Measurements from ENCODE around the gene GALT. TPM values are rescaled to one million over a fixed set of nuclear protein-coding genes. Genes with fewer than 3 reads are reported as not detected.

GALT gene
- total RNA-seq, 8 experiments from 2014 or later: 25.4 to 59.7 (median 34.1) TPM

DNA sequence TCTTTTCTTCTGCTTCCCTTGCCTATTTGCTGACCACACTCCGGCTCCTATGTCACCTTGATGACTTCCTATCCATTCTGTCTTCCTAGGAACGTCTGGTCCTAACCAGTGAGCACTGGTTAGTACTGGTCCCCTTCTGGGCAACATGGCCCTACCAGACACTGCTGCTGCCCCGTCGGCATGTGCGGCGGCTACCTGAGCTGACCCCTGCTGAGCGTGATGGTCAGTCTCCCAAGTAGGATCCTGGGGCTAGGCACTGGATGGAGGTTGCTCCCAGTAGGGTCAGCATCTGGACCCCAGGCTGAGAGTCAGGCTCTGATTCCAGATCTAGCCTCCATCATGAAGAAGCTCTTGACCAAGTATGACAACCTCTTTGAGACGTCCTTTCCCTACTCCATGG is 2.2 kb downstream of the GALT start:
- in situ Hi-C loops (cut with MboI; ENCODE audit: low pct_unique_long_range_greater_than_20kb in 2 of 9, low sequenced_read_pairs in 9 of 9, unreplicated experiment in 9 of 9): no loop called here
- Histone ChIP-seq H3K4me3 (no peak overlapping the region), H3K27ac (no peak overlapping the region), H3K4me1 (replicated peaks in 1 of 2) (peaks cover 38 to 43% of the 10 kb centered on the region in 2 donors)
- no peak for ATAC-seq (replicated peaks in 6 of 8)
- WGBS, 10 experiments: 83 to 100% (median 92%) methylated on average over 1 to 5 of the region's 8 CpGs; no CpG with 5 or more reads in 5 of the 10 experiments

DNA sequence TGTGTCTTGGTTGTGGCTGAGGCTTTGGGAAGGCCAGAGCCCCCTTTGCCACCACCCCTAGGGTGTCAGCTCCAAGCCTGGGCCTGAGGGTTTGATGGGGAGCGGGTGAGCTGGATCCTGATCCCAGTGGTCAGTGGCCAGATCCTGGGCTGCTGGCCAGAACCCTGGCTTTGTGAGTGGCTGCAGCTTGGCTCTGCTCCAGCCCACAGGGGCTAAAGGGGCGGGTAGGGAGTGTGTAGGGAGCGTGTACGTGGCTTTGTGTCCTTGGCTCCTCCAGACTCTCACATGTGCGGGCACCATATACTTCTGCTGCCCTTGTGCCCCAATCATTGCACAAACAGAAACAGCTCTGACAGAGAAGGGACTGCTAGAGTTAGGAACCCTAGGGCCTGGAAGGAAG is 4.3 kb downstream of the GALT start:
- in situ Hi-C loops (cut with MboI; ENCODE audit: low pct_unique_long_range_greater_than_20kb in 2 of 9, low sequenced_read_pairs in 9 of 9, unreplicated experiment in 9 of 9): no loop called here
- H3K4me3 ChIP-seq: no peak overlapping the region
- WGBS, 10 experiments: 60 to 100% (median 73%) methylated on average over 1 to 3 of the region's 5 CpGs; no CpG with 5 or more reads in 4 of the 10 experiments
- ATAC-seq (replicated peaks in 6 of 8): no peak
- H3K27ac ChIP-seq: no peak overlapping the region
- peaks cover 43 to 55% of the 10 kb centered on the region in 2 donors for H3K4me1 ChIP-seq (replicated peaks in 1 of 2)

DNA sequence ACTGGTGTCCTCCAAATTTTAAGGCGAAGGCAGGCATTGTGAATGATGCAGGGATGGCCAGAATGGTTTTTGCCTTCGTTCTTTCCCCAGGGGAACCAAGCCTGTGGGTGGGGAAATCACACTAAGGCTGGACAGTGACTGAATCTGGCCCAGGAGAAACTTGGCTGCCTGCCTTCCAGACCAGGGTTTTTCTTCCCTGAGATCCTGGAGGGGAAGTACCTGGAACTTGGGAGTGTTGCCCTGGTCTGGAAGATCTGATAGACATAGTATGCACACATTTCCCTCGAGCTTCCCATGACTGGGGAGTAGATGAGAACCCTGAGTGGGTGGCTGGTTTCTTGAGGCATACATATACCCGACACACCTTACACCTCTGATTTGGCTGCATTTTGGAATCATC is 4.8 kb downstream of the GALT start:
- ATAC-seq (replicated peaks in 6 of 8): no peak
- in situ Hi-C loops (cut with MboI; ENCODE audit: low pct_unique_long_range_greater_than_20kb in 2 of 9, low sequenced_read_pairs in 9 of 9, unreplicated experiment in 9 of 9): no loop called here
- Histone ChIP-seq H3K4me1 (replicated peaks in 1 of 2) (peaks cover 38 to 51% of the 10 kb centered on the region in 2 donors), H3K4me3 (peak overlapping the region in 2 of 5 donors; percentile 23 to 30), H3K27ac (peak overlapping the region in 1 of 2 donors; percentile 69)
- WGBS, 10 experiments: 0 to 67% (median 33%) methylated on average over 1 to 4 of the region's 4 CpGs; no CpG with 5 or more reads in 3 of the 10 experiments

DNA sequence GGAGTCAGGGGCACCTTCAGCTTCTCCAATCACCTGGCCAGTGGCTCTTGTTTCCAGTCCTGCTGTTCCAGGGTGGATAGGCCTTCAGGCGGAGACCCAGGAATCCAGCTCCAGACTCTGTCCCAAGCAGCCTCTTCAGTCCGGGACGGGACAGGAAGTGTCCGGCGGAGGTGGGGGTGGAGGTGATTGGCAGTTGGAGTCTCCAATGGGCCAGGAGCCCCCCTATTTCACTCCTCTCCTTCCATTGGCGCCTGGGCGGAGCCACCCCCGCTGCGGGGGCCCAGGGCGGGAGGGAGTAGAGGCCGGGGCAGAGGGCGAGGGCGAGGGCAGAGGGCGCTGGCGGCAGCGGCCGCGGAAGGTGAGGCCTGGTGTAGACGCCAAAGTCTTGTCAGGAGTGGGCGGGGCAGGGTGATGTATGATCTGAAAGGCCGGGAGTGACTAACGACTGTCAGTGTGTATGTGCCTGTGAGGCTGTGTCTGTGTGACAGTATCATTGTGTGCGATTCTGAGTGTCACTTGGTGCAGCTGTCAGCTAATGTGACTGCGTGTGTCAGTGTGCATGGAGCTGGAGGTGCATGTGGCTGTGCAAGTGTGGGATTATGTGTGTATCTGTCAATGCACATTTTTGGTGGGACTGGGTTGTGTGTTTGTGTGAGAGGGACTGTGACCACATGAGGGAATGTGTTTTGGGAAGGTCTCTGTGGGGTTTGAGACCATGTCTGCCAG is 5.6 kb downstream of the GALT start, which contains the start of gene IL11RA:
Gene IL11RA (plus strand): TSS at position 310 of the 726 bp plus-strand sequence. CDS start 3,033 bp downstream, outside the sequence.
- in situ Hi-C loops (cut with MboI; ENCODE audit: low pct_unique_long_range_greater_than_20kb in 2 of 9, low sequenced_read_pairs in 9 of 9, unreplicated experiment in 9 of 9): no loop called here
- WGBS, 10 experiments: 0 to 3% (median 0%) methylated on average over 1 to 6 of the region's 24 CpGs; no CpG with 5 or more reads in 5 of the 10 experiments
- peak within 1 kb of the TSS in 4 of 5 donors; percentile 7 to 30 (median 24) for H3K4me3 ChIP-seq
- H3K27ac ChIP-seq: peak within 1 kb of the TSS; percentile 43 to 69
- peaks cover 38 to 51% of the 10 kb centered on the region in 2 donors for H3K4me1 ChIP-seq (replicated peaks in 1 of 2)
- peak; percentile 70 to 91 (median 82) for ATAC-seq (replicated peaks in 6 of 8)

DNA sequence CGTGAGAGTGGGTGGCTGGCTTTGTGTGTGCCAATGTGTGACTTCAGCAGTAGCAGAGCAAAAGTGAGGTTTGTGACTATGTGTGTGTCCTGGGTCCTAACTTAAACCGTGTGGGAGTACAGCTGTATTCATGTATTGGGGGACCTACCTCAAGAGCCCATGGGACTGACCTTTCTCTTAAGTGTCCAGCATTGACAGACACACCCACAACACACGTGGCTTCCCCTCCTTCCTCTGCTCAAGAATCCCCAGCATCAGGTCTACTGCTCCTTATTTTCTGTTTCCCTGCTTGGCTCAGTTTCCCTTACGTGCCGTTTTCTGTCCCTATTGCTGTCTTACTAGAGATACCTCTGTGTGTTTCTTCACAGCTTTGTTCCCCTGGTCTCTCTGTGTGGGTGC is 6.1 kb downstream of the GALT start:
- Histone ChIP-seq H3K27ac (peak overlapping the region; percentile 43 to 56), H3K4me3 (peak overlapping the region in 2 of 5 donors; percentile 23 to 25), H3K4me1 (replicated peaks in 1 of 2) (peaks cover 41 to 49% of the 10 kb centered on the region in 2 donors)
- 0 to 86% (median 28%) methylated on average over 1 to 4 of the region's 5 CpGs; no CpG with 5 or more reads in 2 of the 10 experiments for WGBS, 10 experiments
- peak in 6 of 8 experiments; percentile 1 to 21 (median 6) for ATAC-seq (replicated peaks in 6 of 8)
- in situ Hi-C loops (cut with MboI; ENCODE audit: low pct_unique_long_range_greater_than_20kb in 2 of 9, low sequenced_read_pairs in 9 of 9, unreplicated experiment in 9 of 9): no loop called here

DNA sequence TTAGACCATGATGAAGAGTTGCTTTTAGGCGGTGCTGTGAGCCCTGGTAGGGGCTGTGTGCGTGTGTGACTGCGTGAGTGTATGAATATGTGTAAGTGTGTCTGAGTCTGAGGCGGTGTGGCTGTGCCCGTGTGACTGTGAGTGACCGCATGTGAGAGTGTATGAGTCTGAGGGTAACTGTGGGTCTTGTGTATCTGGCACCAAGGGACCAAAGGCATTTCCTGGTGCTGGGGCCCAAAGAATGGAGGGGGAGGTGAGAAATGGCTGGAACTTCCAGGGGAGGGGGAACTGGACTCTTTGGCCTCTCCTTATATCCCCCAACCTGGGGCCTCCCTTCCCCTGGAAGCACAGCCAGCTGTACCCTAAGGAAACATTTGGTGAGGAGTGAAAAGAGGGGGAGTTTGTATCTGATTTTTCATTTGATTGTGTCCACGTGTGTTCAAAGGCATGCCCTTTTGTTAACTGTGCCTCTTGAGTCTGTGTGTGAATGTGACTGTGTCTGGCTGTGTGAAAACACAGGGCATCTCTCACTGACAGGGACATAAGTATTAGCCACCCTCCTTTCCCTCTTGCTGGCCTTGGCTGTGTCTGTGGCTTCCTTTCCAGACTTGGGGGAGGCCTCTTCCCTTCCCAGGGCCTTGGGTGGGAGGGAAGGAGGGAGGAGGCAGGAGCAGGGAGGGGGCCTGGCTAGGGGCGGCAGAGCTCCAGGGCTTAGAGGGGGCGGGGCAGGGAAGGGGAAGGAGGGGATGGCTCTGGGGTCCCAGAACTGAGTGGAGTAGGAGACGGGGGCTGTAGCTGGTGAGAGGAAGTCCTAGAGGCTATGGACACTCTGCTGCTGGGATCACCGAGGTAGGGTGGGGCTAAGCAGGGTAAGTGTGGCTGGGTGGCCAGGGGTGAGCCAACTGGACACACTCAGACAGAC is 6.9 kb downstream of the GALT start:
- peak; percentile 3 to 21 (median 18) for ATAC-seq (replicated peaks in 6 of 8)
- H3K27ac ChIP-seq: peak overlapping the region; percentile 43 to 56
- H3K4me1 ChIP-seq (replicated peaks in 1 of 2): peaks cover 38 to 41% of the 10 kb centered on the region in 2 donors
- in situ Hi-C loops (cut with MboI; ENCODE audit: low pct_unique_long_range_greater_than_20kb in 2 of 9, low sequenced_read_pairs in 9 of 9, unreplicated experiment in 9 of 9): no loop called here
- 12 to 60% (median 17%) methylated on average over 1 to 3 of the region's 11 CpGs; no CpG with 5 or more reads in 7 of the 10 experiments for WGBS, 10 experiments
- H3K4me3 ChIP-seq: no peak overlapping the region

DNA sequence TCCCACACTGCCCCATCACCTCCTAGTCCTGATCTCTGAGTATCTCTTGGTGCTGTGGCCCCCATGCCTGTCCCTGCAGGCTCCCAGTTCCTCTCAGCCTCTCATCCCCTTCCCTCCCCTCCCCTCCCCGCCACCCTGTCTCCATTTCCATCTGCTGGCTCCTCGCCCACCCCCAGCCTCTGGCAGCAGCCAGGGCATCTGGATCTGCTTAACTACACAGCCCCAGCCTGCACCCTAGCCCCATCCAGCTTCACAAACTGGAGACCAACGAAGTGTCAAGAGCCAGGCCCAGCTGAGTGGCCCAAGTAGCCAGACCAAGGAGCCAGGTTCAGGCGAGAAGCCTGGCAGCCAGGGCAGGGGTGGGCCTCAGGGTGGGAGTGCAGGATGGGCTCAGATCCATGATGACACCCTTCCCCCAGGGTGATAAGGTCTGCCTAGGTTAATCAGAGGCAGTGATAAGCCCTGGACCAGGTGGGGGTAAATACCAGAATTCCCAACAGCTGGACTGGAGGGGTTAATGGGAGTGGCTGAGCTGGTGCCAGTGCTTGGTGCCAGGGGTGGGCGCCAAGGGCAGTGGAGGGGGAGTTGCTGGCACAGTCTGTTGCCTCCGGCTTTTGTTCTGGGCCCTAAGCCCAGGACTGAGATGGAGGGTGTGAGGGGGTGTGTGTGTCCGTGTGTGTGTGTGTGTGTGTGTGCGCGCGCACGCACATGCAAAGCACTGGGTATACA is 8.0 kb downstream of the GALT start:
- Histone ChIP-seq H3K27ac (peak overlapping the region in 1 of 2 donors; percentile 56), H3K4me1 (replicated peaks in 1 of 2) (peaks cover 38 to 40% of the 10 kb centered on the region in 2 donors), H3K4me3 (no peak overlapping the region)
- in situ Hi-C loops (cut with MboI; ENCODE audit: low pct_unique_long_range_greater_than_20kb in 2 of 9, low sequenced_read_pairs in 9 of 9, unreplicated experiment in 9 of 9): no loop called here
- WGBS, 10 experiments: 100% methylated on average over 1 of the region's 11 CpGs; no CpG with 5 or more reads in 9 of the 10 experiments
- ATAC-seq (replicated peaks in 6 of 8): peak in 3 of 8 experiments; percentile 4 to 29 (median 5)

DNA sequence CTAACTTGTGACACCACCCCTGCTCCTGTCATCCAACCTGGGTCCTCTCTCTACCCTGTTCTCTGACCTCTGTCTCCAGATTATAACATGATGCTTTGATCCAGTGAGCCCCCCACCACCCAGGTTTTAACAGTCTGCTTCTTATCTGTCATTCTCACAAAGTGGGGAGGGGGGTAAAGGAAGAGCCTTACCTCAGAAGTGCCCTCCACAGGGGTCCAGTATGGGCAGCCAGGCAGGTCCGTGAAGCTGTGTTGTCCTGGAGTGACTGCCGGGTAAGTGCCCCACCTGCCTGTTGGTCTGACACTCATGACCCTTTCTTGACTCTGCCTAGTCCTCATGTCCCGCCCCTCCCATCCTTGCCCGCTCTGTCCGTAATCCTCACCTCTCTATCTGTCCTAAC is 8.9 kb downstream of the GALT start:
- H3K4me1 ChIP-seq (replicated peaks in 1 of 2): peaks cover 38 to 40% of the 10 kb centered on the region in 2 donors
- H3K27ac ChIP-seq: no peak overlapping the region
- H3K4me3 ChIP-seq: no peak overlapping the region
- no peak for ATAC-seq (replicated peaks in 6 of 8)
- WGBS, 10 experiments: 60 to 100% (median 90%) methylated on average over 1 to 3 of the region's 5 CpGs; no CpG with 5 or more reads in 5 of the 10 experiments
- in situ Hi-C loops (cut with MboI; ENCODE audit: low pct_unique_long_range_greater_than_20kb in 2 of 9, low sequenced_read_pairs in 9 of 9, unreplicated experiment in 9 of 9): no loop called here

DNA sequence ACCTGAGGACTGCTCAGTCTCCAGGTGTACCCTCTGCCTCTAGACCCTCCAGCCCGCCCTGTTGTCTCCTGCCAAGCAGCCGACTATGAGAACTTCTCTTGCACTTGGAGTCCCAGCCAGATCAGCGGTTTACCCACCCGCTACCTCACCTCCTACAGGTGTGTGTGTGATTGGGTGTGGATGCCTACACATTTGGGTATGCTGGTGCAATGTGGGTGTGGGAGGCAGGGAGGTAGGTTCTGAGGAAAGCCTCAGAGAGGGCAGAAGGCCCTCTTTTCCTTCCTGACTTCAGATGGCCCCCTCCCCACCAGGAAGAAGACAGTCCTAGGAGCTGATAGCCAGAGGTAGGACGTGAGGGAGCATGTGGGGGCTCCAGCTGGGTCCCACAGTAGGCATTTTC is 10.5 kb downstream of the GALT start:
- WGBS, 10 experiments: 60 to 100% (median 90%) methylated on average over 1 to 2 of the region's 5 CpGs; no CpG with 5 or more reads in 7 of the 10 experiments
- H3K27ac ChIP-seq: no peak overlapping the region
- no peak overlapping the region for H3K4me3 ChIP-seq
- ATAC-seq (replicated peaks in 6 of 8): no peak
- in situ Hi-C loops (cut with MboI; ENCODE audit: low pct_unique_long_range_greater_than_20kb in 2 of 9, low sequenced_read_pairs in 9 of 9, unreplicated experiment in 9 of 9): no loop called here
- H3K4me1 ChIP-seq (replicated peaks in 1 of 2): peaks cover 27 to 29% of the 10 kb centered on the region in 2 donors

DNA sequence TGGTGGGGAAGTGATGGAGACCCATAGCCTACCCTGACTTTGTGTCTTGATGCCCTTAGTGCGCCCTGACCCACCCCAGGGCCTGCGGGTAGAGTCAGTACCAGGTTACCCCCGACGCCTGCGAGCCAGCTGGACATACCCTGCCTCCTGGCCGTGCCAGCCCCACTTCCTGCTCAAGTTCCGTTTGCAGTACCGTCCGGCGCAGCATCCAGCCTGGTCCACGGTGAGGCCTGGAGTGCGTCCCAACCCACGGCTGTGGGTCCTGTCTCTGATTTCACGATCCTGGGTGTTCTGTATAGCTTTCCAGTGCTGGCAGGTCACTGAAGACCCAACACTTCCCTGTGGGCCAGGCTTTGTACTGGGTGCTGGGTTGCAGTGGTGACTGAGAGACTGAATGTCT is 12.0 kb downstream of the GALT start:
- in situ Hi-C loops (cut with MboI; ENCODE audit: low pct_unique_long_range_greater_than_20kb in 2 of 9, low sequenced_read_pairs in 9 of 9, unreplicated experiment in 9 of 9): no loop called here
- WGBS, 10 experiments: 80 to 100% (median 85%) methylated on average over 1 to 6 of the region's 14 CpGs; no CpG with 5 or more reads in 4 of the 10 experiments
- no peak overlapping the region for H3K27ac ChIP-seq
- ATAC-seq (replicated peaks in 6 of 8): no peak
- H3K4me1 ChIP-seq (replicated peaks in 1 of 2): peaks cover 14% of the 10 kb centered on the region in 2 donors
- no peak overlapping the region for H3K4me3 ChIP-seq

DNA sequence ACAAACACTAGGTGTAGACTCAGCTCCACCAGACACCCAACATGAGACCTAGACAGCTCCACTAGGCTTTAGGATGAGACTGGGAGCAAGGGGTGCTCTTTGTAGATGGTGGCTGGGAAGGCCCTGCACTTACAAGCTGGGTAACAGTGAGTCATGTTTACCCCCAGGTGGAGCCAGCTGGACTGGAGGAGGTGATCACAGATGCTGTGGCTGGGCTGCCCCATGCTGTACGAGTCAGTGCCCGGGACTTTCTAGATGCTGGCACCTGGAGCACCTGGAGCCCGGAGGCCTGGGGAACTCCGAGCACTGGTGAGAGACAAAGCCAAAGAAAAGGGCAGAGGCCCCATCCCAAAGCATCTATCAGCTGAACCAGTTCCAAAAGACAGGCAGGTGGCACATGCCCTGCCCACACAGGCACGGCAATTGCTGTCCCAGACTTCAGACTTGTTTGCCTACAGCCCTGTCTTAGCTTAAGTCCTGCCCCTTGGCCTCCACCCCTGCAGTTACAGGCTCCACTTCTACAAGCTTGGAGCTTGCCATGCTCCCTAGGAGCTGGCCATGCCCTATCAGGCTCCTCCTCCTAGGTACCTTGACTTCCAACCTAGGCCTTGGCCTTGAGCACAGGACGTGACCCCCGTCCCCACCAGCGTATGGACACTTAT is 13.2 kb downstream of the GALT start:
- WGBS, 10 experiments: 50 to 94% (median 86%) methylated on average over 2 to 5 of the region's 8 CpGs; no CpG with 5 or more reads in 4 of the 10 experiments
- in situ Hi-C loops (cut with MboI; ENCODE audit: low pct_unique_long_range_greater_than_20kb in 2 of 9, low sequenced_read_pairs in 9 of 9, unreplicated experiment in 9 of 9): no loop called here
- no peak for ATAC-seq (replicated peaks in 6 of 8)

More for the DNA sequence above, 13.2 kb downstream of the GALT start:
- Histone ChIP-seq H3K4me1 (replicated peaks in 1 of 2) (peaks cover 5 to 7% of the 10 kb centered on the region in 2 donors), H3K27ac (no peak overlapping the region), H3K4me3 (no peak overlapping the region)
